ENCODE measurements around the gene NBPF4.
"Not testable (repeated sequence)": the region's sequence is repeated elsewhere in the genome, so short reads cannot be mapped to it uniquely, and the experiment has no call there.

GRCh38 chr1:108260578-108261259 lies 16.8 kb upstream of the NBPF4 start:
- TF ChIP-seq, protein P1, sequence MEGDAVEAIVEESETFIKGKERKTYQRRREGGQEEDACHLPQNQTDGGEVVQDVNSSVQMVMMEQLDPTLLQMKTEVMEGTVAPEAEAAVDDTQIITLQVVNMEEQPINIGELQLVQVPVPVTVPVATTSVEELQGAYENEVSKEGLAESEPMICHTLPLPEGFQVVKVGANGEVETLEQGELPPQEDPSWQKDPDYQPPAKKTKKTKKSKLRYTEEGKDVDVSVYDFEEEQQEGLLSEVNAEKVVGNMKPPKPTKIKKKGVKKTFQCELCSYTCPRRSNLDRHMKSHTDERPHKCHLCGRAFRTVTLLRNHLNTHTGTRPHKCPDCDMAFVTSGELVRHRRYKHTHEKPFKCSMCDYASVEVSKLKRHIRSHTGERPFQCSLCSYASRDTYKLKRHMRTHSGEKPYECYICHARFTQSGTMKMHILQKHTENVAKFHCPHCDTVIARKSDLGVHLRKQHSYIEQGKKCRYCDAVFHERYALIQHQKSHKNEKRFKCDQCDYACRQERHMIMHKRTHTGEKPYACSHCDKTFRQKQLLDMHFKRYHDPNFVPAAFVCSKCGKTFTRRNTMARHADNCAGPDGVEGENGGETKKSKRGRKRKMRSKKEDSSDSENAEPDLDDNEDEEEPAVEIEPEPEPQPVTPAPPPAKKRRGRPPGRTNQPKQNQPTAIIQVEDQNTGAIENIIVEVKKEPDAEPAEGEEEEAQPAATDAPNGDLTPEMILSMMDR (IDR thresholded peaks at IDR 0.05) = not testable (repeated sequence)
- not testable (repeated sequence) for TF ChIP-seq POLR2A (IDR thresholded peaks at IDR 0.05)
